Ureter (tissue), 1 donor: ENCODE results near the gene BNC2. TPM values are rescaled to one million over a fixed set of nuclear protein-coding genes. Genes with fewer than 3 reads are reported as not detected.

Experiments
- DNase-seq: peaks from one replicate; pipeline ENCODE4 v3.0.0-alpha.2; 2020; ENCODE audit warnings: low spot score
- total RNA-seq: library from RNA; stranded (reverse); gene quantifications from one replicate; pipeline ENCODE4 v1.2.4, GENCODE V29; 2023
- donor health status: DM: yes; HTN: yes; CAD: no.

Gene BNC2
- total RNA-seq, 1 donor from 2014 or later = 21.5 TPM

DNA sequence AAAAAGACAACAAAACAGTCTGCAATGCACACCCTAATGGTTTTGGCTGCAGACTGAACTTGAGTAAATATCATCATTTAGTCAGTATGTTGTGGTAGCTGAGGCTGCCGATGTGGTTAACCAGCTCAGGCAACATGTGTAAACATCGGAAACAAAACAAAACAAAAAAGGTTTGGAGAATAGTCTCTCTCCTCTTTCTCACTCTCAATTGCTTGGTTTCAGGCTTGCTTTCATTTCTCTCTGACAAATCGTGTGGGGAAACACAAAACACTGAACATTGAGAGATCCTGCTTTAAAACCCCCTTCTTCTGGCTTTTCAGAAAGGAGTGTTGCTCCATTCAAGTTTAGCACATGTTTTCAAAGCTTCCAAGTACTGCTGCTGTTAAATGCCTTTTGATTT lies 453.3 kb downstream of the BNC2 start:
- DNase-seq = no peak

DNA sequence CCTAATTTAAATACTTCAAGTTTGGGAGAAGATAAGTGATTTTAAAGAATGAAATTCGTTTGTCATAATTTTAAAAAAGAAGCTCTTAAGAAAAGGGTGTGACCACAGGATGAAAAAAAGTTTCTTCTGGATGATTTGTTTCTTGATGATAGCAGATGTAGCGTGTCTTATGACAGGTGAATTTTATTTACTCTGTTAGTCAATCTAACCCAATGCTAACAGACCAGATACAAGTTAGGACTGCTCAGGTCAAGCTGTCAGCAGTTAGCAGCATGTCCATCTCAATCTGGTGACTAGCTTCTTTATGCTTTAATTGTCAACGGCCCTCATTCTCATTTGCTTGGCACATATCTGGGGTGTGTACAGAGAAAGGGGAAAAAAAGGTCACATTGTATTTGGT lies 456.0 kb downstream of the BNC2 start:
- no peak for DNase-seq

GRCh38 chr9:16413509-16414016 lies 456.9 kb downstream of the BNC2 start:
- DNase-seq = no peak

DNA sequence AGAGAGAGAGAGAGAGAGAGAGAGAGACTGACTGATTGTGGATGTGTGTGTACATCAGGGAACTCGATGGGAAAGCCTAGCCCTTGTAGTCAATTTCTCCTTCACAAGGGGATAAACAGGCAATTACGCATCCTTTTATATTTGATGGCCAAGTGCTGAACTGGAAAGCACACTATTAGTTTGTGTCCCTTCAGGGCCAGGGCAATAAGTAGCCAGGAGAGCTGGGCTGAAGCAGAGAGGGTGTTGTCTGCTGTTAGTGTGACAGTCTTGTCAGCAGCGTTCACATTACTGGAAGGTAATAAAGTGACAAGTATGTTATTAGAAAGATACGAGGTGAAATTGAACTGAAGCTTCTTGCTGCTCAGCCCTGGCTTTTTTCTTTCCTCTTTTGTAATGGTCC lies 457.7 kb downstream of the BNC2 start:
- no peak for DNase-seq

DNA sequence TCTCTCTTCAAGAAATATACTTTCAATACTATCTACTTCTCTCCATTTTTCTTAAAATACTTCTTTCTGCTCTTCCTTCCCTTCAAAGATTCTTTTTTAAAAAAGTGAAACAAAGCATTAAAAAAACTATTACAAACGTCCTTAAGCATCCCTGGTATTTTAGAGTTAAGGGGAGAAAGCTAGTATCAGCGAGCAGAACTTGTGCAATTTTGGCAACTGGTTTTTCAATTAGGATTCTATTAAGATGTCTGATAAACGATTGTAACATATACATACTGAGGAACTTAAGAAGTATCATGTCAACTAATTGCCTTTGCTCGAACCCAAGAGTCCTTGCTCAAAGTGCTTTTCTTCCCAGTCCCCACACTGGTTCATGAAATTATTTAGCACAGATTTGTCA lies 459.2 kb downstream of the BNC2 start:
- DNase-seq = no peak

DNA sequence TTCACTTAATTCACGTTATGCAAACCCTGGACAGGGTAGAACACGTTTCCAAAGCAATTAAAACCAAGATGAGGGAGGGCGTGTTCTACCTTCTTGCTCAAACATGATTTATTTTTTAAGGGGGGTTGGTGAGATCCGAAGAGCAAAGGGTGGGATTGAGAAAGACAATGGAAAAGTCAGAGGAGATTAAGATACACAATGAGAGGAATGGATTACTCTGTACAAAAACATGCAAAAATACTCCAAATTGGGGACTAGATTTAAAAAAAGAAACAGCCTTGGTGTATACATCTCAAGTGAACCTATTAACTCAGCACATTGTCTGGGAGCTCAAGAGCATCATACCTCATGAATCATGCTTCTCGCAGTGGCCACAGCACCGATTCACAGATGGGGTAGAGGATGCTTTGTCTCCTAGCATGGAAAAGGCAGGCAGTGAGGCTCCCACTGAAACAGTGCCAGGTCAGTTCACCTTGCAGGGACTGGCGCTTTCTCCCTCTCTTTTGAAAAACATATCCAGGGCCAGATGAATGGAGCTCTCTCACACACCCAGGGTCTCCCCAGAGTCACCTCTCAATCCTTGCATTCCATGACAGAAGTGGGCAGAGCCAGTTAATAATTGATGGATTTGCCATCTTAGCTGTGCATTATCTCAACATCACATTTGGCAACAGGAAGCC lies 459.7 kb downstream of the BNC2 start:
- DNase-seq = no peak

DNA sequence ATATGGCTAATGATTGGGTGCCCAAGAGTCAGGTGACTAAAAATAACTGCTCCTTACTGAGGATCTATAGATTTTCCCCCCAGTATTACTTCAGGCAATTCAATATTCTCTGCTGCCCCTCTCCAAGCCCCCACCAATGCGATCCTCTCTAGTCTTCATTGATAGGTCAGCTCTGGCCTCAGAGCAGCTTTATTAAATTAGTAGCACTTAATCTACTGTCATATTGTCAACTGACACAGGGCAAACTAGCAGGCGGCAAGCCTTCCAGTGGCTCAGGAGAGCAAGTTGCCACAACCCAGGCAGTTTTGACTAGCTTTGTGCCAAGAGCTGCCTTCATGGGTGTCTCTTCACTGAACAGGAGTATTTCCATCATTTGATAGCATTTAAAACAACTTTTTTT lies 462.9 kb downstream of the BNC2 start:
- DNase-seq = no peak

DNA sequence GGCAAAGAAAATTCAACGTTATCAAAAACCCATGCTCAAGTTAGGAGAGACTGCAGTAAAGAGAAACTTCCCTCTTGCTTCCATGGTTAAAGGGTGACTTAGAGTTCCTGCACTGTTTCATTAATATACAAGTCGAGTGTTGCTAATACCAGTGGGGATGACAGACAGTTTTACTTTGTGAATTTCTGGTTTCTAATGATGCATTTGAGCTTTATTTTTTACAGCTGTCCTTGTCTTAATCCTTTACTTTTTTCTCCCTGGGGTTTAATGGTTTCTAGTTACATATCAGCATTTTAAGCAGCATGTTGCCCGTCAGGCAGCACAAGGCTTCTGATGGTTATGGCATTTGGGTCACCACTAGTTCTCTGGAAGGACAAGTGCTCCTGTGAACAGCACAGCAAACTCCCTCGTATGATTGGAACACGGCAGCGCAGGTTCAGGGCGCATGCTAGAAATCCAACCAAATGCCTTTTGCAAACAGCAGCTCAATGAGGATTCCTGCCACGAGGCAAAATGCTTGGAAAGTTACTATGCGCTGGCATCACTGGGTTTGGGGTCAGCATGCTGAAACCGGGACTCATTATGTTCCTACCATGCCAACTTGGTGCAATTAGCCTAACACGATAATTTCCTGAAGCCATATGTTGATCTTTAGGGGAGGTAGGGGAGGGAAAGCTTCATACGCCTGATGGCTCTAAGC lies 463.8 kb downstream of the BNC2 start:
- DNase-seq = no peak

DNA sequence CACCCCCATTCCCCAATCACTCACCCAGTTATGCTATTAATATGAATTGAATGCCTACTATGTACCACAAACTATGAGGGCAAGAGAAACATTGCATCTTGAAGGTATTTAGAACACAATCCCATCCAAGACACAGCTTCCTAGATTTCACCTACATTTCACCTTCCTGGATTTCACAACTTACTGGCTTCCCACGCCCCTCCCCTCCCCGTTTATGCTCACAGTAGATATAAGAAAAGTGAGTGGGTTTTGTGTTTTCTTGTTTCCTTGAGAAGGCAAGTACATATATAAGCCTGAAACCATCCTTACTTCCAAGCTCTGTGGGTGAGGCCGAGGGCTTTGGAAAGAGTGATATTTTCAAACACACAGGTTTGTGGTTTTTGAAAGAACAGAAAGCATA lies 465.0 kb downstream of the BNC2 start:
- DNase-seq = no peak

- DNase-seq = no peak
Measured at GRCh38 chr9:16401701-16402100, 468.8 kb downstream of the BNC2 start.

DNA sequence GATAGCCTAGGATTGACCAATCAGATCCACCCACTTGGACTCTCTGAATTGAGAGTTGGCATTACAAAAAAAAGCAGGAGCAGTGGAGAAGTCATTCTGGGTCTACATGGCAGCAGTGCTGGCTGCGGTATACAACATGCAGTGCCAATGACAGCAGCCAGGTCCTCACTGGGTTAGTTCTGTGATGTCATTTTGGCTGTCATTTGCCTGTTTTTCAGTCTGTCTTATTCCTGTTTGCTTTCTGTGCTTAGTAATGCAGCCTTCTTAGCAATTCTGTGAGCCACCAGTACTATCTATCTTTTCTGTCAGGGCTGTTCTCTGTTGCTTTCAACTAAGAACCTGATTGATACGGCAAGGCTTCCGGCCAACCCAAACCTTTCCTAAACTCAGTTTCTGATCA lies 471.8 kb downstream of the BNC2 start:
- no peak for DNase-seq

GRCh38 chr9:16396389-16396788 lies 474.1 kb downstream of the BNC2 start:
- no peak for DNase-seq

- no peak for DNase-seq
Measured at GRCh38 chr9:16391369-16391768, 479.1 kb downstream of the BNC2 start.

- no peak for DNase-seq
Measured at GRCh38 chr9:16387382-16387781, 483.1 kb downstream of the BNC2 start.

- DNase-seq = no peak
Measured at GRCh38 chr9:16386827-16387077, 483.7 kb downstream of the BNC2 start.

GRCh38 chr9:16386007-16386826 lies 484.3 kb downstream of the BNC2 start:
- DNase-seq = no peak

GRCh38 chr9:16385590-16385989 lies 484.9 kb downstream of the BNC2 start:
- DNase-seq = no peak

- no peak for DNase-seq
Measured at GRCh38 chr9:16384993-16385392, 485.5 kb downstream of the BNC2 start.

- no peak for DNase-seq
Measured at GRCh38 chr9:16377311-16377710, 493.2 kb downstream of the BNC2 start.

- no peak for DNase-seq
Measured at GRCh38 chr9:16371306-16371705, 499.2 kb downstream of the BNC2 start.

DNA sequence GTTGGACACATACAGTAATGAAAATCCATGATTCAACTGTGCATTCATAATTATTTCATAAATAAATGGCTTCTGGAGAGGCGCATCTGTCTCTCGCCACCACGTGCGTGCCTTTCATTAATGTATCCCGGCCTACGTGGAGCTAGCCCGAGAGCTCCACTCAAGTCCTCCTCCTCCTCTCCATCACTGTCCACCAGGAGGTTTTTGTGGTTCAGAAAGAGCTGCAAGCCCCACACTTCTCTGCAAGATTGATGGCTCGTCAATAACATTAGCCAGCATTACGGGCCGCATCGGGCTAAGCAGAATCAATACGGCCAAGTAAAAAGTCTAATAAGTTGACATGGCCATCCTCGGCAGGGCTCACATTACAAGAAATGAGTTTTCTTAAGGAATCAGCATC lies 499.8 kb downstream of the BNC2 start:
- DNase-seq = no peak

DNA sequence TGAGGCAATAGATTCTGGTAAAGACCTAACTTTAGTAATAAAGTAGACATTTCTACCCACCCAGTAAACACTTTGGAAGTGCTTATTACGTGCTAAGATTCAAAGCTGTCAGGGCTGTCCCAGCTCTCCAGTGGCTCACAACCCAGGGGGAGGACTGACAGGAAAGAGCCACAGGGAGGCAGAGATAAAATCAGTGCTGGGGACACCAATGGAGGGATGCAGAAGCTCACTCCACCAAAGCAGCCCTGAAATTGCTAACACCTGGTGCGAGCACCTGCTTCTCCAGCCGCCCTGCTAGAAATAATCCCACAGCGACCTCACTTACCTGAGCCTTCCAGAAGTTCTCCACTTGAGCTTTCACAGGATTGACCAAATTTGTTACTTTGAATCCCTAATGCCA lies 501.0 kb downstream of the BNC2 start:
- DNase-seq = no peak
